ENCODE measurements around the gene GUCY1A2.
"Not testable (repeated sequence)": the region's sequence is repeated elsewhere in the genome, so short reads cannot be mapped to it uniquely, and the experiment has no call there.

Gene GUCY1A2, protein sequence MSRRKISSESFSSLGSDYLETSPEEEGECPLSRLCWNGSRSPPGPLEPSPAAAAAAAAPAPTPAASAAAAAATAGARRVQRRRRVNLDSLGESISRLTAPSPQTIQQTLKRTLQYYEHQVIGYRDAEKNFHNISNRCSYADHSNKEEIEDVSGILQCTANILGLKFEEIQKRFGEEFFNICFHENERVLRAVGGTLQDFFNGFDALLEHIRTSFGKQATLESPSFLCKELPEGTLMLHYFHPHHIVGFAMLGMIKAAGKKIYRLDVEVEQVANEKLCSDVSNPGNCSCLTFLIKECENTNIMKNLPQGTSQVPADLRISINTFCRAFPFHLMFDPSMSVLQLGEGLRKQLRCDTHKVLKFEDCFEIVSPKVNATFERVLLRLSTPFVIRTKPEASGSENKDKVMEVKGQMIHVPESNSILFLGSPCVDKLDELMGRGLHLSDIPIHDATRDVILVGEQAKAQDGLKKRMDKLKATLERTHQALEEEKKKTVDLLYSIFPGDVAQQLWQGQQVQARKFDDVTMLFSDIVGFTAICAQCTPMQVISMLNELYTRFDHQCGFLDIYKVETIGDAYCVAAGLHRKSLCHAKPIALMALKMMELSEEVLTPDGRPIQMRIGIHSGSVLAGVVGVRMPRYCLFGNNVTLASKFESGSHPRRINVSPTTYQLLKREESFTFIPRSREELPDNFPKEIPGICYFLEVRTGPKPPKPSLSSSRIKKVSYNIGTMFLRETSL

GRCh38 chr11:107018219-107018901, at the start of gene GUCY1A2:
Gene GUCY1A2 (minus strand): TSS chr11:107018476. CDS start chr11:107018055, 421 bp downstream.
- no peak for FAIRE-seq

DNA sequence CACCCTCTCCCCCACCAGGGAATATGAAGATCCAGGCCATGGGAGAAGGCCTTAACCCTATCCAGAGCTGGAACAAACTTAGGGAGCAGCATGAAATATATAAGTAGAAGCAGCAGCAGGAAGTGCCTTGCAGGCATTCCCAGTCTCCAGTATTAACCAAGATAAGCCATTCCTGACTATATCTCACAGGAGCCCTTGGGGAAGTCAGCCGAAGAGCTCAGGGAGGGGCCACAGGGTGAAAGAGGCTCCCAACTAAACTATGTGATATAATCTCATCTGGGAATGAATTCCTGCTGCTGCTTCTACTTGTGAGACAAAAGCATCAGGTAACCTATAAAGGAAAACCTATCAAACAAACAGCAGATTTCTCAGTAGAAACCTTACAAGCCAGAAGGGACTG, 36.1 kb upstream of the GUCY1A2 start:
- FAIRE-seq, result no peak

DNA sequence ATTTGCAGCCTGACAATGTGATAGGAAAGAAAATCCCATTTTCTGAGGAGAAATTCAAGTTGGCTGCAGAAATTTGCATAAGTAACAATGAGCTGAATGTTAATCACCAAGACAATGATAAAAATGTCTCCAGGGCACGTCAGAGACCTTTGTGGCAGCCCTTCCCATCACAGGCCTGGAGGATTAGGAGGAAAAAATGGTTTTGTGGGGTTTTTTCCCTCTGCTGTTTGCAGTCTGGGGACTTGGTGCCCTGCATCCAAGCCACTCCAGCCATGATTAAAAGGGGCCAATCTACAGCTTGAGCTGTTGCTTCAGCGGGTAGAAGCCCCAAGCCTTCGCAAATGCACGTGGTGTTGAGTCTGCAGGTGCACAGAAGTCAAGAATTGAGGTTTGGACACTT, 33.1 kb upstream of the GUCY1A2 start:
- not testable (repeated sequence) for FAIRE-seq

DNA sequence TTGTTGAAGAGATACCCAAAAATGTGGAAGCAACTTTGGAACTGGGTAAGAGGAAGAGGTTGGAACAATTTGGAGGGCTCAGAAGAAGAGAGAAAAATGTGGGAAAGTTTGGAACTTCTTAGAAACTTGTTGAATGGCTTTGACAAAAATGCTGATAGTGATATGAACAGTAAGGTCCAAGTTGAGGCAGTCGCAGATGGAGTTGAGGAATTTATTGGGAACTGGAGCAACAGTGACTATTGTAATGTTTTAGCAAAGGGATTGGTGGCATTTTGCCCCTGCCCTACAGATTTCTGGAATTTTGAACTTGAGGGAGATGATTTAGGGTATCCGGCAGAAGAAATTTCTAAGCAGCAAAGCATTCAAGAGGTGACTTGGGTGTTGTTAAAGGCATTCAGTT, 32.6 kb upstream of the GUCY1A2 start:
- not testable (repeated sequence) for FAIRE-seq

- no peak for FAIRE-seq
These were observed 31.8 kb upstream of the GUCY1A2 start for GRCh38 chr11:107050121-107050520.

DNA sequence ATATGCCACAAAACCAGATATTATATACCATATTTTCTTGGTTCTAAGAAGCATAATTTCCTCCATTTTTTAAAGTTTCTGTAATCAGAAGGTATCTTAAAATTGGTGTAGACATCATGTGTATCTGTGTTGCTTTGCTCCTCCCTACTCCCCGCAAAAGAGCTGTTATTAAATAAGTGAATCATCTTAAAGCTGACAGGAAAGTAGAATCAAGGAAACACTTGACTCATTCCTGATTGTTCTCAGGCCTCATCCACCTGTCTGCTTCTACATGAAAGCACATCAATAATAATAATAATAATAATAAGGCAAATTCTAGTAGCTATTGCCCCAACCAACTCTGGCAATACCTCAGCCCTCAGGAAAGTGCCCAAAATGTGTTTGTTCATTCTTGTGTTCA, 26.2 kb upstream of the GUCY1A2 start:
- FAIRE-seq, result no peak

DNA sequence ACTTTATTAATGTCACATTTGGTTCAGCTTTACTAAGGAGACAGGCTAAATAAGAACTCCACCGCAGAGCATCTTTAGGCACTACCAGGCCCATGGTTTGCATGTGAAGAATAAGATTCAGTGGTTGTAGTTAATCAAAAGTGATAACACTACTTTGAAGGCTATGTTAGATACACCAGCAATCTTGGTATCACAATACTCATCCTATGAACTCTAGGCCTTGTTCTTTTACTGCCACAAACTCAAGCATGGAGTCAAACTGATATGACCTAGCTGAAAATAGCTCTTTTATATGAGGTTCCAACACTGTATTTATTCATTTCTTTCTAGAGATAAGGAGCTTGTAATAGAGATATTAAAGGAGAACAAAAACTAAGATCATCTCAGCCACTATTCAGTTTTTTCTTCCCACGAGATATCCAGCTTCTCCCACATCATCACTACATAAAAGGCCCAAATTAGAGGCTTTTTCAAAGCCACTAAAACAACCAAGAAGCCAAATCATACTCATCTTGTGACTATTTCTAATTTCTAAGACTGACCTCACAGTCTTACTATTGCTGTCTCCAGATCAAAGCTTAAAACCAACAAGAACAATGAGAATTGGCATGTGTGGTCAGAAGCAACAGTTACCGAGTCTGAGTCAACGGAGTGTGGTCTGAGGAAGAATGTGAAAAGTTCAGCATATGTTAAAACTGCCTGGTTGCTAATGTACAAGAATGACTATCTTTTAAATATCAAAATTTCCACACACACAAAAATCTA, 25.1 kb upstream of the GUCY1A2 start:
- FAIRE-seq, result no peak

DNA sequence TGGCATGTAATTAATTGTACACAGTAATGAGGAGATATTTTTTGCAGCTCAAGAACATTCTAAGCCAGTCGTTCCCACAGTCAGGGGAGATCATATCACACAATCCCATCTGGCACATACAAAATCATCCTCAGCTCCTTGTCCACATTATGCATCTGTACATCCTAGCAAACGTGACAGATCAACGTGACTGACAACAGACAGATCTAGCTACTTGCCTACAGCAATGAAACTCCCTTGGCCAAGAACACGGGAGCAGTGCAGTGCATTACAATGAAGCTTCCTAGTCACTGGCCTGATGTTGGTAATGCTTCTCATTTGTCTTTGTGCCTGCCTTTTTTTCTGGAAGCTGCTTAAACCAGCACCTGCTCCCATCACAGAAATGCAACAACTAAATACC, 24.5 kb upstream of the GUCY1A2 start:
- FAIRE-seq, result no peak

DNA sequence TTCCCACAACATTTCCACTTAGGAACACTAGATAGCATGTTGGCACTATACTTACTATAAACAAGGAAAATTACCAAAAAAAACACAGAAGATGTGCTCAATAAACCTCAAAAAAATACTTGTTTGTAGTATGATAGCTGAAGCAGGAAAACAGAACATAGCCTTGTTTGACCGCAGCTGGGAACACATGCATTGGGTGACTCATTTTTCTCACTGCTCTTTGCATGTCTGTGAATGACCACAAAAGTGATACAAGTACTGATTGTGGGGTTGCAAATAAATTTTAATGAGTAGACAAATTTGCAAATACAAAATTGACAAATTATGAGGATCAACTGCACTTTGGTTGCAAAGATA, 22.8 kb upstream of the GUCY1A2 start:
- FAIRE-seq, result no peak

DNA sequence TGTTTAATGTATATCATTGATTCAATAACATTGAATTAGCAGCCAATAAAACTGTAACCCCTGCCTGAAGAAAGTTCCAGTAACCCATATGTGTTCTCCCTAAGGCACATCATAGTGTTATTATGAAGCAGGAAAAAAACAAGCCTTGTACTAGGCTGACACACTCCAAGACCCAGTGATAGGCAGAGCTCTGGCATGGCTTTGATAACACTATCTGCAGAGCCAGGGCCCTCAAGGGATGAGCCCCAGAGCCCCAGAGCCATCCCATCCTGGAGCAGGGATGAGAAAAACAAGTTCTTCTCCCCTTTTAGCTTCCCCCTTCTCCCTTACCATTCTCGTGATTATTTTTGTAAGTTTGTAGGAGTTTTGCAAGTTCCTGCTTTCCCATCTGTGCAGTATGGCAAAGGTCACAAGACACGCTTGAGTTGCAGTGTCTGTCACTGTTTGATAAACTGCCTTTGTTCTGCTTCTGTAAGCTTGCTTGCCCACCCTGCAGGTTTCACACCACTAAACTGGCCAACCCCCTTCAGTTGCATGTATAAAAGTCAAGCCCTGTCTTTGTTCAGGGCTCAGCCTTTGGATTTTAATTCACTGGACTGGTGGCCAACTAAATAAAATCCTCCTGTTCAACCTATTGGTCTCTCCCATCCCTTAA, 22.3 kb upstream of the GUCY1A2 start:
- FAIRE-seq, result no peak

DNA sequence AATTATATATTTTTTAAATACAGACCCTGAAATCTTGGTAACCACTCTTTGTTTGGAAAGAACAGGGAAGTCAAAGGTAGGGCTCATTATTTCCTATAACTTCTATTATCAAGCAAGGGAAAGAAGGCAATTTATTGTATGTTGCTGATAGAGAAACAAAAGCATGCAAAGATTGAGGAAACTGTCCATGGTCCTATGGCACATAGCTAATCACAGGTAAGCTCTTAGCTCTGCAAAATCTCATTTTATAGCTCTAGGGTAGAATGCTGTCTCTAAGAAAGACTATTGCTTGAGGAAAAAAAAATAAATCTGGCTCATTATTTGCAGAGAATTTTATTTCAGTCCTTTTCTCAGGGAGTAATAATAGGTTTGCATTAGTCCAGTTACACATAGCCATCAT, 7.4 kb upstream of the GUCY1A2 start:
- FAIRE-seq, result no peak

- FAIRE-seq, result no peak
These were observed 2.3 kb upstream of the GUCY1A2 start for GRCh38 chr11:107020594-107020993.

- FAIRE-seq, result no peak
These were observed 722 bp upstream of the GUCY1A2 start for GRCh38 chr11:107018902-107019493.

DNA sequence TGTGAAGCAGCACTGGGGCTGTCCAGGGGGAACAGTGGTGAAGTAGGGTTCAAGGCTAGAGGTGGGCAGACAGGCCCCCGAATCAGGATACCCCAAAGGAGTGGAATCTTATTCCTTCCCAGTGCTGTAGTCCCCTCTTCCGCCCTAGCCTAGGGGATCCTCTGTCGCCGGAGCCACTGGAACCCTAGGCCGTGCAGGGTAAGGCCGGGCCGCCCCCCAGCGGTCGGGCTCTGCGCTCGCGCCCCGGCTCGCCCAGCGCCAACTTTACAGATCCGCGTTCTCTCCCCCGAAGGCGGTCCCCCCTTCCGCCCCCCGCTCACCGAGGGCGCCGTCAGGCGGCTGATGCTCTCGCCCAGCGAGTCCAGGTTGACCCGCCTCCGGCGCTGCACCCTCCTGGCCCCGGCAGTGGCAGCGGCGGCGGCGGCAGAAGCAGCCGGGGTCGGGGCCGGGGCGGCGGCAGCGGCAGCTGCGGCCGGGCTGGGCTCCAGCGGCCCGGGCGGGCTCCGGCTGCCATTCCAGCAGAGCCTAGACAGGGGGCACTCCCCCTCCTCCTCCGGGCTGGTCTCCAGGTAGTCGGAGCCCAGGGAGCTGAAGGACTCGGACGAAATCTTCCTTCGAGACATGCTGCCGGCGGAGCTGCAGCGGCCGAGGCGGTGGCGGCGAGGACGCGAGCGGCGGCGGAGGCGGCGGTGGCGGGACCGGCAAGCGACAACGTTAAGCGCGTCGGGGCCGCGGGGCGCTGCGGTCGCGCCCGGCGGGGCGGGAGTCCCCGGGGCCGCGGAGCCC, 650 bp downstream of the GUCY1A2 start:
- FAIRE-seq, result no peak

DNA sequence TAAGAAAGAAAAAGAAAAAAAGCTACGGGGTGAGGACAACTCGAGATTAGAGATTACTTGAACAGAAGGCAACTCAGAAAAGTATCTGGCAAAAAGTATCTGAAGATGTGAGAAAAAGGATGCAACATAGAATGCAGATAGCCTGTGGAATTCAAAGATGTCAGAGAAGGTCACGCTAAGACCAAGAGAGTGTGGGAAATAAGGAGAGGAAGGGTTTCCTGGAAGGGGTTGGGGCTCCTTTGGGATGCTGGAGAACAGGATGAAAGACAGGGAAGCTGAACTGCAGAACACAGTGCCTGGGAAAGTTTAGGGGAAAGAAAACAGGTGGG, 1.2 kb downstream of the GUCY1A2 start:
- FAIRE-seq, result no peak

GRCh38 chr11:107014871-107015270, 3.4 kb downstream of the GUCY1A2 start:
- no peak for FAIRE-seq

DNA sequence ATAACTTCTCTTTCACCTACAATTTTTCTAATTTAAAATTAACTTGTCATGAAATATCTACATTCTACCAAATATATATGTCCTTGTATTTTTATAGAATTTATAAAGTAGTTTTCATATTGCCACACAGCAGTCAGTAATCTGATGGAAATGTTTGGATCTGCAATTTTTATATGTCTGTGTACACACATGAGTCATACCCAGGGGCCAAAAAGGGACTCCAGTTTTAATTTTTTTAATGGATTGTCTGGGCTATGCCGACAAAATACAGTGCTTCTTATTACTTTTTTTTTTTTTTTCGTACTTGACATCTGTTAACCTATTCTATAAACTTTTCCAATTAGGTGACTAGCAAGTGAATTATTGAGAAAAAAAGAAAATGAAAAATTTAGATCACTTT, 6.3 kb downstream of the GUCY1A2 start:
- FAIRE-seq, result no peak

DNA sequence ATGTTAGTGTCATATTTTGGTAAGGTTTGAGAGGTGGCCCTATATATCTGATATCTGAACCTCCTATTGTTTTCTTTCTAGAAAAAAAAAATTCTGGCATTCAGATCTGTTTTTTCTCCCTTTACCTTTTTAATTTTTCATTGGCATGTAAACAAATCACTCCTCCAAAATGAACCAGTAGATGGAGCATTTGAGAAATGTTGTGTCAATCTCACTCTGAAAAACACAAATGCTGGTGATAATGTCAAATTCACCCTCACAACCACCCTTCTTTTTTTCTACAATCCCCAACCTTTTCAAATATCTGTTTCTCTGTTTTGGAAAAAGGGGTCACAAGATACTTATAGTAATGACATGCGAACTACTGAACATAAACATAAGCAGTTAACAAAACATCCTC, 9.1 kb downstream of the GUCY1A2 start:
- FAIRE-seq, result no peak

DNA sequence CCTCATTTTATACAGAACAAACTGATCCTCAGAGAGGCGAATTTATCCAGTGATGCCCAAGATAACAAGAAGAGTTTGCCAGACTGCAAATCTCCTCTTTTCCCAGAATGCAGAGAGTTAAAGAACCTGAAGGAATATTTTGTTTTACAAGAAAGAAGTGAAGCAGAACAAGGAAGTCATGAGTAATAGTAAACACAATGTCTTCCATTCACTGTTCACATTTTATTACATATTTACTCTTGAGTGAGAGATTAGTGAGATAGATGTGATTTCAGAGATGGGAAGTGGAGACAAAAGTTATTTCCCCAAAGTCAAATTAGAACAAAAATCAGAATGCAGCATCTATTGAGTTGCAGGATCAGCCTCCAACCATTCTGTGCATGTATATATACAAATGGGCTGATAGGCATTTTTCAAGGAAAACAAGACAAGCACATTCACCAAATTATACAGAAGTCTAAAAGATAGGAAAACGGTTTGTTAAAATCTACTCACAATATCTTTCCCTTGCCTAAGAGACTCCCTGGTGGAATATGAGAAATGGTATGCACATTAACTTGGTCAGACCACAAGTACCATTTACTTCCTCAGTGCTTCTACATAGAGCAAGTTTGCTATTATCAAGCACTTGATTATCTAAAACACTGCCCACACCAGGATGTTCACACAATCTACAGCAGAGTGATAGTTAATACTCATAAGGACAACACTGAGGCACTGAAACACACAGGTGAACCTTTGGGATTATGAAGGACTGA, 12.0 kb downstream of the GUCY1A2 start:
- FAIRE-seq, result no peak

- no peak for FAIRE-seq
These were observed 19.1 kb downstream of the GUCY1A2 start for GRCh38 chr11:106999196-106999595.

DNA sequence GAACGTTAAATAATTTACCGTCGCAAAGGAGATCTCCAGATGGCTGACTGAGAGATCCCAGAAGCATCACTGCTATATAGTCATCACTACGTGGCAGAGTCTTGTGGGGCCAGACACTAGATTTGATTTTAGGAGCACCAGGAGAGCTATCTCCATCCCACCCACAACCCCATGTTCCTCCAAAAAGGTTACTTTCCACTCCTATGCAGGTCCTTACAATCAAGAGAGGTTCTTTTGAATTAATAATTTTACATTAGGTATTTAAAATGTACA, 19.4 kb downstream of the GUCY1A2 start:
- no peak for FAIRE-seq

Measured in endometrium (tissue), 2 donors.